MM.1S (cell line): ENCODE data around the gene FAM50B.

Experiments
- DNase-seq: peaks from one replicate; pipeline ENCODE4 v3.0.0-alpha.2; 2015
- H2AFZ ChIP-seq: fragments of 300-600 bp; sonication (generic); 2 replicates; pipeline ENCODE4 v1.6.0; 2016; ENCODE audit warnings: antibody characterized with exemption, low read length
- H3F3A ChIP-seq: fragments of 300-600 bp; sonication (generic); 2 replicates; pipeline ENCODE4 v1.6.1; 2016; ENCODE audit warnings: mild to moderate bottlenecking, antibody characterized with exemption, low read length, moderate library complexity, mixed read lengths; ENCODE audit not compliant: insufficient read depth
- H3K27ac ChIP-seq: fragments of 300-600 bp; sonication (generic); 2 replicates; pipeline ENCODE4 v1.5.1; 2016; ENCODE audit warnings: mild to moderate bottlenecking, low read length
- H3K27me3 ChIP-seq: fragments of 300-600 bp; sonication (generic); replicated peaks from 2 replicates; pipeline ENCODE4 v1.6.0; 2016; ENCODE audit warnings: low read length; ENCODE audit not compliant: insufficient read depth
- H3K36me3 ChIP-seq: fragments of 300-600 bp; sonication (generic); replicated peaks from 2 replicates; pipeline ENCODE4 v1.6.1; 2016; ENCODE audit warnings: mild to moderate bottlenecking, low read length, mixed read lengths; ENCODE audit not compliant: insufficient read depth
- H3K4me1 ChIP-seq: fragments of 300-600 bp; sonication (generic); 2 replicates; pipeline ENCODE4 v1.6.1; 2016; ENCODE audit warnings: low read length, mixed read lengths
- H3K4me2 ChIP-seq: fragments of 300-600 bp; sonication (generic); 2 replicates; pipeline ENCODE4 v1.6.0; 2016; ENCODE audit warnings: low read depth, low read length
- H3K4me3 ChIP-seq: fragments of 300-600 bp; sonication (generic); 2 replicates; pipeline ENCODE4 v1.5.1; 2016; ENCODE audit warnings: low read length, mixed read lengths
- H3K79me2 ChIP-seq: fragments of 300-600 bp; sonication (generic); 2 replicates; pipeline ENCODE4 v1.6.1; 2016; ENCODE audit warnings: mixed run types, low read length, mixed read lengths
- H3K9ac ChIP-seq: fragments of 300-600 bp; sonication (generic); 2 replicates; pipeline ENCODE4 v1.6.1; 2016; ENCODE audit warnings: low read length, mixed read lengths
- H3K9me2 ChIP-seq: fragments of 300-600 bp; sonication (generic); replicated peaks from 2 replicates; pipeline ENCODE4 v1.6.1; 2016; ENCODE audit warnings: mild to moderate bottlenecking, low read length, mixed read lengths; ENCODE audit not compliant: insufficient read depth
- H3K9me3 ChIP-seq: fragments of 300-600 bp; sonication (generic); replicated peaks from 2 replicates; pipeline ENCODE4 v1.6.1; 2016; ENCODE audit warnings: mild to moderate bottlenecking, low read length, mixed read lengths; ENCODE audit not compliant: insufficient read depth
- H4K20me1 ChIP-seq: fragments of 300-600 bp; sonication (generic); 2 replicates; pipeline ENCODE4 v1.6.1; 2016; ENCODE audit warnings: mild to moderate bottlenecking, low read length, moderate library complexity, mixed read lengths; ENCODE audit not compliant: insufficient read depth
- CTCF ChIP-seq: fragments of 300-600 bp; sonication (generic); IDR thresholded peaks from 2 replicates; pipeline ENCODE4 v1.5.1; 2016; ENCODE audit warnings: antibody characterized with exemption, low read length, mixed read lengths
- EZH2 ChIP-seq: fragments of 300-600 bp; sonication (generic); optimal IDR thresholded peaks from 2 replicates; pipeline ENCODE3; 2017; ENCODE audit warnings: low read depth, mild to moderate bottlenecking, antibody characterized with exemption, low read length, mixed read lengths
- EZH2phosphoT487 ChIP-seq: fragments of 300-600 bp; sonication (generic); IDR thresholded peaks from 2 replicates; pipeline ENCODE4 v1.6.1; 2018; ENCODE audit warnings: antibody characterized with exemption, low read length

FAM50B gene

DNA sequence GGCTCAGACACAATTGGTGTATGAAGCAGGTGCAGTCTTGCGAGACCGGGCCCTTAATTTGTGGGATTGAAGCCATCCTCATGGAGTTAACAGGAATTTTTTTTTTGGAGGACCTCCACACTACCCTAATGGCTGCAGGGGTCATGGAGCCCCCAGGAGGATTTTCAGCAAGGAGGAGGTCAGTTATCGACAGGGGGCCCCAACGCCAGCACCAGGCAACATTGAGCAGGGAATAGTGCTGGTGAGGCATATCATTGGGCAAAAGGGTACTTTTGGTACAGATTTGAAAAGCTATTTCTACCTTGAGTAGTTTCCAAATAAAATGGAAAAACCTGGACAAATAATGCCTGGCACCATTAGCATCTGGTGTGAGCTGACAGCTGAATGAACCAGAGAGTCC, 6.7 kb downstream of the FAM50B start:
- Histone ChIP-seq H3F3A (no peaks in the 10 kb centered on the region), H2AFZ (no peak overlapping the region), H3K36me3 (no peaks in the 10 kb centered on the region), H3K9me2 (no peaks in the 10 kb centered on the region), H3K27ac (no peak overlapping the region), H4K20me1 (no peaks in the 10 kb centered on the region), H3K4me1 (no peaks in the 10 kb centered on the region), H3K4me2 (no peak overlapping the region), H3K9ac (no peak overlapping the region), H3K27me3 (no peaks in the 10 kb centered on the region), H3K4me3 (no peak overlapping the region), H3K79me2 (no peaks in the 10 kb centered on the region), H3K9me3 (no peaks in the 10 kb centered on the region)
- TF ChIP-seq EZH2, result no peak
- TF ChIP-seq CTCF, result no peak
- no peak for TF ChIP-seq EZH2phosphoT487
- no peak for DNase-seq

DNA sequence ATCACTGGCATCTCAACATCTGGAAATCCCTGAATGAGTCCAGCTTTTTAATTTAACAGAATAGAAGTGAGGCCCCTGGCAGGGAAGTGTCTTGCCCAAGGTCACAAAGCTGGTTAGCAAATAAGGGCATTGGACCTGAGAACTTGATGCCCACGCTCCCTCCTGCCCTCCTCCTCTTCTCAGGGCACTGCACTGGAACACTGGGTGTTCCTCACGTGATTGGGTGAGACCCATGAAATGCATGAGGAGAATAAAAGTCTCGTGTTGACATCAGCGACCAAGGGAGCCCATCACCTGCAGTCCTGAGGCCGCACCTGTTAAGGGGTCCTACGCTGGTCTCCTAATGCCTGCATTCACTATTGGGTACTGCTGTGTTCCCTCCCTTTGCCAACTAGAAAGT, 7.4 kb downstream of the FAM50B start:
- H2AFZ ChIP-seq, result no peak overlapping the region
- TF ChIP-seq EZH2phosphoT487, result no peak
- TF ChIP-seq EZH2, result no peak
- no peak for TF ChIP-seq CTCF
- H3K9me3 ChIP-seq, result no peaks in the 10 kb centered on the region
- no peaks in the 10 kb centered on the region for H3F3A ChIP-seq
- no peaks in the 10 kb centered on the region for H3K27me3 ChIP-seq
- H4K20me1 ChIP-seq, result no peaks in the 10 kb centered on the region
- no peak for DNase-seq
- no peak overlapping the region for H3K9ac ChIP-seq
- no peaks in the 10 kb centered on the region for H3K9me2 ChIP-seq
- no peaks in the 10 kb centered on the region for H3K36me3 ChIP-seq
- H3K4me2 ChIP-seq, result no peak overlapping the region
- no peaks in the 10 kb centered on the region for H3K4me1 ChIP-seq
- H3K79me2 ChIP-seq, result no peaks in the 10 kb centered on the region
- no peak overlapping the region for H3K4me3 ChIP-seq
- no peak overlapping the region for H3K27ac ChIP-seq

- no peaks in the 10 kb centered on the region for H3K27me3 ChIP-seq
- H3K9me2 ChIP-seq, result no peaks in the 10 kb centered on the region
- no peak overlapping the region for H2AFZ ChIP-seq
- no peaks in the 10 kb centered on the region for H3K4me1 ChIP-seq
- H4K20me1 ChIP-seq, result no peaks in the 10 kb centered on the region
- H3K79me2 ChIP-seq, result no peaks in the 10 kb centered on the region
- H3K27ac ChIP-seq, result no peak overlapping the region
- TF ChIP-seq EZH2phosphoT487 (no peak), EZH2 (no peak), CTCF (no peak)
- H3K4me3 ChIP-seq, result no peak overlapping the region
- no peaks in the 10 kb centered on the region for H3F3A ChIP-seq
- H3K9me3 ChIP-seq, result no peaks in the 10 kb centered on the region
- DNase-seq, result no peak
- no peak overlapping the region for H3K9ac ChIP-seq
- H3K4me2 ChIP-seq, result no peak overlapping the region
- H3K36me3 ChIP-seq, result no peaks in the 10 kb centered on the region
Measured at GRCh38 chr6:3857468-3858456, 8.6 kb downstream of the FAM50B start.
